ENCODE results near the gene SNIP1.
"Not testable (repeated sequence)": the region's sequence is repeated elsewhere in the genome, so short reads cannot be mapped to it uniquely, and the experiment has no call there.

DNA sequence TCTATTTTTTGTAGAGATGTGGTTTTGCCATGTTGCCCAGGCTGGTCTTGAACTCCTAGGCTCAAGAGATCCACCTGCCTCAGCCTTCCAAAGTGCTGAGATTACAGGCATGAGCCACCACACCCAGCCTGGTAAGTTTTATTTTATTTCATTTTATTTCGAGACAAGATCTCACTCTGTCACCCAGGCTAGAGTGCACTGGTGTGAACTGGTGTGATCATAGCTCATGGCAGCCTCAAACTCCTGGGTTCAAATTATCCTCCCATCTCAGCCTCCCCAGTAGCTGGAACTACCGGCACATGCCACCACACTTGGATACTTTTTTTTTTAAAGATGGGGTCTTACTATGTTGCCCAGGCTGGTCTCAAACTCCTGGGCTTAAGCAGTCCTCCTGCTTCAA lies 51.3 kb downstream of the SNIP1 start:
- not testable (repeated sequence) for TF ChIP-seq CTCF (conservative IDR thresholded peaks at IDR 0.05); ZFX (IDR thresholded peaks at IDR 0.05)

All from C4-2B (cell line).